Measurements from ENCODE around the gene SCEL.
"Not testable (repeated sequence)": the region's sequence is repeated elsewhere in the genome, so short reads cannot be mapped to it uniquely, and the experiment has no call there.

Gene SCEL

DNA sequence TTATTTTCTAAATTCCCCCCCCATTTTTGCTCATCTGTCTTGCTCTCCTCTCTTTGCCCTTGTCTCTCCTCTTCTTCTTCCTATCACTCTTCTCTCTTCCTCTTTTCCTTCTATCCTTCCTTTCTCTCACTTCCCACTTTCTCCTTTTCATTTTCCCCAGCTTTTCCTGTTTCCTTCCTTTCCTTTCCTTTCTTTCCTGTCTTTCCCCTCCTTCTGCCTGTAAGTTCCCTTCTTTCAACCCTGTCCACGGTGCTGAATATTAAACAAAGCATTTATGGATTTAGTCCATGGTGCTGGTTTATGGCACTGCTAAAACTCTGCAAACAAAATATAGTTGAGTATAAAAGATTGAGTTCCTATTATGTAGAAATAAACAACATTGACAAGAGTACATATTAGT lies 27.6 kb downstream of the SCEL start:
- DNase-seq: no peak

DNA sequence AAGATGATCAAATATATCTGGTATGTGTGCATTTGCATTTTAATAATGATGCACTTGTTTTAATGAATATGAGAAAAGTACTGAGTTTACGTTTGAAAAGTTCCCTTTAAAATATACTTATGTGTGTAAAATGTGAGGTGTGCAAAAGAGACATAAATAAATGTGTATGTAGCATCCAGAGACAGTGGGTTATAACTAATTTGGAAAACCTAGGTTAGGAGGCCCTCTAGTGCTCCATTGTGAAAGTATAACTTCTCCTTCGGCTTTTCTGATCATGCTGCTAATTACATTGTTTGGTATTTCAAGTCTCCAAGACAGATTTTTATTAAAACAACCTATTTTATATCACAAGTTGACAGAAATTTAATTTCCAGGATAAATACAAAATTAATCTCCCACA lies 30.1 kb downstream of the SCEL start:
- peak; percentile 9 for DNase-seq

- no peak for DNase-seq
These were observed 36.5 kb downstream of the SCEL start for GRCh38 chr13:77571956-77572355.

- DNase-seq: no peak
These were observed 38.6 kb downstream of the SCEL start for GRCh38 chr13:77574096-77574495.

DNA sequence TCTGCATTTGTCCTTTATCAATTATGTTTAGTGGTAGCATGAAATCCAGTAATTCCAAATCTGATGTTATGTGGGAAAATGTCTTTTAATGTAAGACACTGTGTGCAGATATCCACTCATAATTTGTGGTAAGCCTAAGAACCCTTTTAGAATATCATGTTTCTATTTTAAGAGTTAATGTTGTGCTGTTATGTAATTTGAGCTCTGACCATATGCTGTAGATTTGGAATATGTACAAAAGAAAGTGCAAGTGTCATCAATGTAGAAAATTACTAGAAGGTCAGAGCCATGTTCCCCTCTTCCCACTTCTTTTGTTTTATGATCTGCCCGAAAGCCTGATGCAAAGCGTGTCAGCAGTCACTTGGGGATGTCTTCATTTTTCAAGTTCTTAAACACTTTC lies 44.5 kb downstream of the SCEL start:
- DNase-seq: no peak

GRCh38 chr13:77580748-77581147 lies 45.2 kb downstream of the SCEL start:
- DNase-seq: no peak

GRCh38 chr13:77583581-77583980 lies 48.1 kb downstream of the SCEL start:
- DNase-seq: no peak

- DNase-seq: no peak
These were observed 48.6 kb downstream of the SCEL start for GRCh38 chr13:77584106-77584505.

DNA sequence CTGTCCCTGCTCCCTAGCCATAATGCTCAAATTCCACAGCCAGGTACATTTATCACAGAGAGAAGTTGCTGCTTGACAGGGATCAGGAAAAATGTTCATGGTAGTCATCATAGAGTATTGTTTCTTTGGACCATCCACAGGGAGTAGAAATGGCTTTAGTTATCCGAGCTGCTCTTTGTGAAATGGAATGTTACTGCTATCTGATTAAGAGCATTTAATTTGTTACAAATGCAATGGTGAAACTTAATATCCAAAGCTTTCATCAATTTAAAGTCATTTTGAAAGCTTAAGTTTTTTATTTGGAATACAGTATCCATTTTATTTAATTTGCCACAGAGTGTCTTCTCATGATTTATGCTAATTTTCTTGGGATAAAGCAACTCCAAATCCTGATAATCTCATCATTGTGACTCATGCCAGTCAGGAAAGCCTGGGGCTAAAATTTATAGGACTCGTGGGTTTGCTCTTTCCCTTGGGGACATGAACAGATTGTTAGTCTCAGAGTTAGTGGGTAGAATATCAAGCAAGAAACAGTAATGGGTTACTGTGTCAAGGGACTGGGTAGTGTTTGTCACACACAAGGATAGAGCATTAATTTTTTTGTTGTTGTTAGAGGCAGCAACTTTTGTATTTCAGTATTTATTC lies 59.8 kb downstream of the SCEL start:
- DNase-seq: no peak

GRCh38 chr13:77596777-77597176 lies 61.3 kb downstream of the SCEL start:
- DNase-seq: no peak

DNA sequence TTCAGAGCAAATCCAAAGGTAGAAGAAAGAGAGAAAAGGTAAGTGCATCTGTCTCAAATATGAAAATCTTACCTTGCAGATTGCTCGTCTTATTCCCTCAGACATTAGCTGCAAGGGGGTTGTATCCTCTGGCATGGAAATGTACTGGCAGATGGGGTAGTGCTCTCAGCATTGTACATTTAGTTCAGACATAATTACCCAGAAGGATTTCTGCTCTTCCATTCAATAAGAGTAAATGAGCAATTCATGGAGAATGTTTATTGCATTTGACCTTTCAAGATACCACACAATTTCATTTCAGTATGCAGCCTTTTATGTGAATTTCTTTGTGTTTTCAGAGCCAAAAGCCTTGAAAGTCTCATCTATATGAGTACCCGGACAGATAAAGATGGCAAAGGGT lies 63.8 kb downstream of the SCEL start:
- DNase-seq: no peak

GRCh38 chr13:77600701-77601100 lies 65.2 kb downstream of the SCEL start:
- no peak for DNase-seq

DNA sequence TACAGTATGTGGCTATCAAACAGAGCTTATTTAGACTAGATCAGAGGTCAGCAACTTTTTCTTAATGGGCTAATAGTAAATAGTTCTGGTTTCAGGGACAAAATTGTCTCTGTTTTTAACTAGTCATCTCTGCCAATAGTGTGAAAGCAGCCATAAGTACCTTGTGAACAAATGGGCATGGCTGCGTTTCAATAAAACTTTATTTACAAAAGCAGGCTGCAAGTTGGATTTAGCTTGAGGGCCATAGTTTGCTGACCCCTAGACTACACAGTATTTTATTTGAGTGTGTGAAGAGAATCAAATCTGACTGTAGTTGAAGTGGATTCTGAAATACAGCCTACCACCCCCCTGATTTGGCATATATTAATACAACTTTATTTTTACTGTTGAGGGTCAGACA lies 75.6 kb downstream of the SCEL start:
- no peak for DNase-seq

- DNase-seq: no peak
These were observed 80.5 kb downstream of the SCEL start for GRCh38 chr13:77616027-77616426.

DNA sequence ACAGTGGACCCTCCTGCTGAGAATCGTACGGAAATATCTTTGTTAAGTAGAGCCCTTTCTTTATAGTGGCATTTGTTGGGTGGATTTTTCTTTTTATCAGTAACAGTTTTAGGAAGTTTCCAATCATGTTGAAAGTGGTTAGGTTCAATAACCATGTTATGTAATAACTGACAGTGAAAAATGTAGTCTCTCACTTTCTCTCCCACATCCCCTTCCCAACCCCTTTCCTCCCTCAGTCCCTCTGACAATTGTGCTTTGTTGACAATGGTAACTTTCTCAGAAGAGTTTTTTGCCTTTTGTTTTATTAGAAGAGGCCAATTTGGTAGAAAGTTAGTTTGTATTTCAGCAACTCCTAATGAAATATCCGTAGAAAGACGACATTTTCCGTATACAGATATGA lies 84.1 kb downstream of the SCEL start:
- DNase-seq: no peak

GRCh38 chr13:77620138-77620537 lies 84.6 kb downstream of the SCEL start:
- DNase-seq: no peak

DNA sequence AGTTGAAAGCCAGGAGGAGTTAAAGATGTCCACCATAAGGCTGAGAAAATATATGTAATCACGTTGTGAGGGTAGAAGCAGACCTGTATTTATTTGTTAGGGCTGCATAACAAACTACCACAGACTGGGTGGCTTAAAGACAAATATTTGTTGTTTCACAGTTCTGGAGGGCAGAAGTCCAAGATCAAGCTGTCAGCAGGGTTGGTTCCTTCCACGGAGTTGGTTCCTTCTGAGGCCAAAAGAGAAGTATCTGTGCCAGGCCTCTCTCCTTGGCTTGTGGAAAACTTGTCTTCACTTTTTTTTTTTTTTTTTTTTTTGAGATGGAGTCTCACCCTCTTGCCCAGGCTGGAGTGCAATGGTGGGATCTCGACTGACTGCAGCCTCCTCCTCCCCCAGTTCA lies 88.3 kb downstream of the SCEL start:
- DNase-seq: no peak

DNA sequence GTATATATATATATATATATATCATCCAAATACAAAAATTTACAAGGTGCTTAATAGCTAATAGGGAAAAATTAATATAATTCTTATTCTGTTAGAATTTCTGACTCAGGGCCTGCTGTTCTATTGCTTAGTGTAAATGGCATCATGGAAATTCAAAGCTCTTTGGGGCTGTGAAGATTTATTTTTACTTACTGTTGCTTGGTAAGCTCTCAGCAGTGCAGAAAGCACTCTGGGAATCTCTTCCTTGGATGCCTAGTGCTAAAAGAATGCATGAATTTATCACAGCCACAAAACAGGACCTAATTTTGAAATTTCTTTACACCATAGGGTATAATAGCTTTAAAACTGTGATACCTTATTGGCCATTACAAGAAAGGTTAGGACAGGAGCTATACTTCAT lies 92.7 kb downstream of the SCEL start:
- DNase-seq: no peak

DNA sequence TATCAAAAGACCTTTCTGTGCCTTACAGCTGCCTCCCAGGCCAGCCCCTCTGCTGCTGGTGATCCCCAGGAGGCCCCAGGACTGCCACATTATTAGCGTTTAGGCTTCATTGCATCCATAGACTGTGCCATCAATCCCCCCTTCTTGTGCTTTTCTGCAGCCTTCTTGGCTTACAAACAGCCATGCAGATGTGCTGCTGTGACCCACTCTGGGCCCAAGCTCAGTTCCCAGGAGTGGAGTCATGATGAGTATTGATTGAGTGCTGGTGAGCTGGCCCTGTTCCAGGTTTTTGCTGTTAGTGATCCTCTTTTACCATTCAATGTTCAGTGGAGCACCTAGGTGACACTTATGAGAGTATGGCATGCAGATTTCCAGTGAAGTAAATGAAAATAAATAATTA lies 102.1 kb downstream of the SCEL start:
- DNase-seq: peak; percentile 72

DNA sequence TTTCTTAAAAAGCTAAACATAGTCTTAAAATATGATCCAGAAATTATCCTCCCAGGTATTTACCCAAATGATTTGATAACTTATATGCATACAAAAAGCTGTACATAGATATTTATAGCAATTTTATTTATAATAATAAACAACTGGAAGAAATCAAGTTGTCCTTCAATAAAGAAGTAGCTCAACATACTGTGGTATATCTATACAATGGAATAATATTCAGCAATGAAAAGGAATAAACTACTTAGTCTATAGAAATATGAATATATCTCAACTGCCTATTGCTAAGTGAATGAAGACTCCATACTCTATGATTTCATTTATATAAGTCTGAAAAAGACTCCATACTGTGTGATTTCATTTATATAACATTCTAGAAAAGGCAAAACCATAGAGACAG lies 114.9 kb downstream of the SCEL start:
- no peak for DNase-seq

GRCh38 chr13:77653301-77653700 lies 117.8 kb downstream of the SCEL start:
- DNase-seq: no peak

DNA sequence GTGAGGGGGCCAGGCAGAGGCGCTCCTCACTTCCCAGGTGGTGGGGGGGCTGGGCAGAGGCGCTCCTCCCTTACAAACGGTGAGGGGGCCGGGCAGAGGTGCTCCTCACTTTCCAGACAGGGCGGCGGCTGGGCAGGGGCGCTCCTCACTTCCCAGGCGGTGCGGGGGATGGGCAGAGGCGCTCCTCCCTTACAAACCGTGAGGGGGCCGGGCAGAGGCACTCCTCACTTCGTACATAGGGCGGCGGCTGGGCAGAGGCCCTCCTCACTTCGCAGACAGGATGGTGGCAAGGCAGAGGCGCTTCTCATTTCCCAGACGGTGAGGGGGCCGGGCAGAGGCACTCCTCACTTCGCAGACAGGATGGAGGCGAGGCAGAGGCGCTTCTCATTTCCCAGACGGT lies 124.5 kb downstream of the SCEL start:
- not testable (repeated sequence) for DNase-seq

DNA sequence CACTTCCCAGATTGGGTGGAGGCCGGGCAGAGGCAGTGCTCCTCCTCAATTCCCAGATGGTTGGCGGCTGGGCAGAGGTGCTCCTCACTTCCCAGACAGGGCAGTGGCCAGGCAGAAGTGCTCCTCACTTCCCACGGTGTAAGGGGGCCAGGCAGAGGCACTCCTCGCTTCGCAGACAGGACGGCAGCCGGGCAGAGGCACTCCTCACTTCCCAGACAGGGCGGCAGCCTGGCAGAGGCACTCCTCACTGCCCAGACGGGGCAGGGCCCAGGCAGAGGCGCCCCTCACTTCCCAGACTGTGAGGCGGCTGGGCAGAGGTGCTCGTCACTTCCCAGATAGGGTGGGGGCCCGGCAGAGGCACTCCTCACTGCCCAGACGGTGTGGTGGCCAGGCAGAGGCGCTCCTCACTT lies 125.3 kb downstream of the SCEL start:
- no peak for DNase-seq

GRCh38 chr13:77662301-77662700 lies 126.8 kb downstream of the SCEL start:
- not testable (repeated sequence) for DNase-seq

- DNase-seq: not testable (repeated sequence)
These were observed 127.3 kb downstream of the SCEL start for GRCh38 chr13:77662831-77663230.

DNA sequence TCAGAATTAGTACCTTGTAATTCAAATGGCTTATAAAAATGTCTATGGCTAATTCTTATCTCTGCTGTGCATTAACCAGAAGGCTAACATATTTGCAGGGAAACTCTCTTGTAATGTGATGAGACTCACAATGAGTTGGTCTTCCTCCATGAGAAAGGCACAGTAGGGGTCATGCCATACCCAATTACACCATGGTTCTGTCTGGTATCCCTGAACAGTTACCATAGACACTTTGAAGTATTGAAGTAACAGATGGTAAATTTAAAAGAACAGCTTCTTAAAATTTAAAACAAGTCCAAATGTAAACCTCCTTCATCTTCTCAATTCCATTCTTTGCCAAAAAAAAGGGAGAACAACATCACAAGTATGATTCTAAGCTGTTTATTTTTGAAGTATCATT lies 139.3 kb downstream of the SCEL start:
- peak; percentile 30 for DNase-seq

Data from retina (tissue), 1 donor.